Prostate gland (tissue), 2 donors: Measurements from ENCODE around the gene WDR89.

ENCODE experiments used
- POLR2A ChIP-seq: fragments of 450-650 bp; IDR thresholded peaks from one replicate; pipeline ENCODE4 v1.6.1; 2016; ENCODE audit warnings: antibody characterized with exemption, mild to moderate bottlenecking
- POLR2AphosphoS5 ChIP-seq: sonication (generic); formaldehyde crosslinking; IDR thresholded peaks from one replicate; pipeline ENCODE4 v1.6.1; 2017; ENCODE audit warnings: antibody characterized with exemption
- TF ChIP-seq, protein P1 (sequence below), 4 experiments: fragments of 200-600 bp in 2 of 4; fragments of 450-650 bp in 2 of 4; sonication (generic) in 2 of 4; IDR thresholded peaks; 1 replicate in 3 of 4; 2 replicates in 1 of 4; pipeline ENCODE4 v1.5.1; 2016 to 2019; ENCODE audit warnings: antibody characterized with exemption in 4 of 4, mild to moderate bottlenecking in 2 of 4, moderate library complexity in 2 of 4

DNA sequence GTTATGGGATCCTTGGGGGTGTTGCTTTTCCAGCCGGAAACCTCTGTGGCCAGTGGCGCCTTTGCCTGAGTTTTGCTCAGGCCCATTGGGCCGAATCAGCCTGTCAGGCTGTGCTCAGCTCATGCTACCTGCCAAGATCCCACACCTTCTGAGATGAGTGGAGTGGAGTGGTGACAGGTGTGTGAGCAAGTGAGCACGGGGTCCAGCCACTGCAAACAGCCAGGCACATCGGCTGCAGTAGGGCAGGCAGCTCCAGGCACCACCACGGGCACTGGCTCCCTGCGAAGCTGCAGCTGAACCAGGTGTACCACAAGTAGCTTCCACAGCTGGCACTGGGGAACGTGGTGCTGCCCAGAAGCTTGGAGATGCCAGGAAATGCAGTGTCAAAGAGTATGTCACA, 21.1 kb upstream of the WDR89 start:
- TF ChIP-seq, protein P1, sequence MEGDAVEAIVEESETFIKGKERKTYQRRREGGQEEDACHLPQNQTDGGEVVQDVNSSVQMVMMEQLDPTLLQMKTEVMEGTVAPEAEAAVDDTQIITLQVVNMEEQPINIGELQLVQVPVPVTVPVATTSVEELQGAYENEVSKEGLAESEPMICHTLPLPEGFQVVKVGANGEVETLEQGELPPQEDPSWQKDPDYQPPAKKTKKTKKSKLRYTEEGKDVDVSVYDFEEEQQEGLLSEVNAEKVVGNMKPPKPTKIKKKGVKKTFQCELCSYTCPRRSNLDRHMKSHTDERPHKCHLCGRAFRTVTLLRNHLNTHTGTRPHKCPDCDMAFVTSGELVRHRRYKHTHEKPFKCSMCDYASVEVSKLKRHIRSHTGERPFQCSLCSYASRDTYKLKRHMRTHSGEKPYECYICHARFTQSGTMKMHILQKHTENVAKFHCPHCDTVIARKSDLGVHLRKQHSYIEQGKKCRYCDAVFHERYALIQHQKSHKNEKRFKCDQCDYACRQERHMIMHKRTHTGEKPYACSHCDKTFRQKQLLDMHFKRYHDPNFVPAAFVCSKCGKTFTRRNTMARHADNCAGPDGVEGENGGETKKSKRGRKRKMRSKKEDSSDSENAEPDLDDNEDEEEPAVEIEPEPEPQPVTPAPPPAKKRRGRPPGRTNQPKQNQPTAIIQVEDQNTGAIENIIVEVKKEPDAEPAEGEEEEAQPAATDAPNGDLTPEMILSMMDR (IDR thresholded peaks at IDR 0.05) = no peak
- TF ChIP-seq POLR2AphosphoS5 (no peak), POLR2A (no peak)
